ENCODE results near the gene NPEPL1. TPM values are rescaled to one million over a fixed set of nuclear protein-coding genes. Genes with fewer than 3 reads are reported as not detected.

NPEPL1 gene
- total RNA-seq, 6 donors from 2014 or later, result 19.4 to 198 (median 50.9) TPM

- Histone ChIP-seq H3K27me3 (no peaks in the 10 kb centered on the region), H3K27ac (no peak overlapping the region), H3K4me3 (no peak overlapping the region), H3K4me1 (no peaks in the 10 kb centered on the region), H3K36me3 (no peaks in the 10 kb centered on the region), H3K9me3 (no peaks in the 10 kb centered on the region)
- TF ChIP-seq CTCF (IDR thresholded peaks at IDR 0.05) (no peak), POLR2AphosphoS5 (IDR thresholded peaks at IDR 0.05) (no peak), EP300 (IDR thresholded peaks at IDR 0.05) (no peak), POLR2A (IDR thresholded peaks at IDR 0.05) (no peak)
- 63 to 86% methylated on average over 1 of the region's 1 CpG for whole genome bisulfite sequencing, 2 donors
- DNase-seq (no peak), ATAC-seq (ENCODE audit: low FRiP score in 2 of 2) (no peak)
Measured at GRCh38 chr20:58744836-58745235, 52.2 kb downstream of the NPEPL1 start.

GRCh38 chr20:58745391-58745790, 52.8 kb downstream of the NPEPL1 start:
- H3K27ac ChIP-seq, result no peak overlapping the region
- ATAC-seq (ENCODE audit: low FRiP score in 2 of 2) (no peak), DNase-seq (no peak)
- no peak for TF ChIP-seq EP300 (IDR thresholded peaks at IDR 0.05)
- no peak for TF ChIP-seq POLR2AphosphoS5 (IDR thresholded peaks at IDR 0.05)
- no peak for TF ChIP-seq CTCF (IDR thresholded peaks at IDR 0.05)
- no peak for TF ChIP-seq POLR2A (IDR thresholded peaks at IDR 0.05)
- no peaks in the 10 kb centered on the region for H3K36me3 ChIP-seq
- no peaks in the 10 kb centered on the region for H3K9me3 ChIP-seq
- H3K4me3 ChIP-seq, result no peak overlapping the region
- no peaks in the 10 kb centered on the region for H3K27me3 ChIP-seq
- H3K4me1 ChIP-seq, result no peaks in the 10 kb centered on the region
- 86% methylated on average over 1 of the region's 1 CpG; no CpG with 5 or more reads in 1 of the 2 donors for WGBS, 2 donors

GRCh38 chr20:58746620-58747019, 54.0 kb downstream of the NPEPL1 start:
- no peaks in the 10 kb centered on the region for H3K27me3 ChIP-seq
- no peak overlapping the region for H3K4me3 ChIP-seq
- 71 to 75% methylated on average over 11 of the region's 11 CpGs for WGBS, 2 donors
- no peaks in the 10 kb centered on the region for H3K36me3 ChIP-seq
- TF ChIP-seq CTCF (IDR thresholded peaks at IDR 0.05), result no peak
- TF ChIP-seq POLR2AphosphoS5 (IDR thresholded peaks at IDR 0.05), result no peak
- no peak for TF ChIP-seq EP300 (IDR thresholded peaks at IDR 0.05)
- TF ChIP-seq POLR2A (IDR thresholded peaks at IDR 0.05), result no peak
- H3K4me1 ChIP-seq, result no peaks in the 10 kb centered on the region
- ATAC-seq (ENCODE audit: low FRiP score in 2 of 2) (no peak), DNase-seq (no peak)
- H3K9me3 ChIP-seq, result no peaks in the 10 kb centered on the region
- no peak overlapping the region for H3K27ac ChIP-seq

- Histone ChIP-seq H3K4me3 (no peak overlapping the region), H3K4me1 (no peaks in the 10 kb centered on the region), H3K9me3 (no peaks in the 10 kb centered on the region), H3K27ac (no peak overlapping the region), H3K36me3 (no peaks in the 10 kb centered on the region), H3K27me3 (no peaks in the 10 kb centered on the region)
- no peak for ATAC-seq (ENCODE audit: low FRiP score in 2 of 2)
- WGBS, 2 donors, result 59 to 74% methylated on average over 8 of the region's 8 CpGs
- no peak for DNase-seq
- TF ChIP-seq POLR2A (IDR thresholded peaks at IDR 0.05) (no peak), POLR2AphosphoS5 (IDR thresholded peaks at IDR 0.05) (no peak), EP300 (IDR thresholded peaks at IDR 0.05) (no peak), CTCF (IDR thresholded peaks at IDR 0.05) (no peak)
Measured at GRCh38 chr20:58747211-58747610, 54.6 kb downstream of the NPEPL1 start.

GRCh38 chr20:58748618-58749017, 56.0 kb downstream of the NPEPL1 start:
- WGBS, 2 donors, result 63 to 65% methylated on average over 3 of the region's 3 CpGs
- Histone ChIP-seq H3K27me3 (no peaks in the 10 kb centered on the region), H3K27ac (no peak overlapping the region), H3K9me3 (no peaks in the 10 kb centered on the region), H3K4me1 (no peaks in the 10 kb centered on the region), H3K4me3 (no peak overlapping the region), H3K36me3 (no peaks in the 10 kb centered on the region)
- DNase-seq (no peak), ATAC-seq (ENCODE audit: low FRiP score in 2 of 2) (no peak)
- no peak for TF ChIP-seq CTCF (IDR thresholded peaks at IDR 0.05)
- TF ChIP-seq POLR2AphosphoS5 (IDR thresholded peaks at IDR 0.05), result no peak
- TF ChIP-seq POLR2A (IDR thresholded peaks at IDR 0.05), result no peak
- no peak for TF ChIP-seq EP300 (IDR thresholded peaks at IDR 0.05)
